Measurements from ENCODE around the gene TMCO6.

DNA sequence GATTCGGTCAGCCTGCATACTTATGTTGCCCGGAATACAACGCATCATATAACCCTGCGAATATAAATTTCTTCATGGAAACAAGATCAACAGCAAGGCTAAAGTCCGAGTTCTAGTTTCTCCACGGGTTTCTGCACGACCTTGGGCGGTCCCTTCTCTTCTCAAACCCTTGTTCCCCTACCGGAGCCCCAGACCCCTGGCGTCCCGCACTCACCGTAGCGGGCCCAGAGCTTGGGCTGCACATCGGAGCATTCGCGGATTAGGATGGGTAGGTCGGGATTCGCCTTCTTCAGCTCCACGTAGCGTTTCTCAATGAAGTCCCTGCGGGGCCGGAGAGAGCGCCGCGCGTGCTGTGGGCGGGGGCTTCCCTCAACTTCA lies 7.8 kb downstream of the TMCO6 start:
- TF ChIP-seq, protein P1, sequence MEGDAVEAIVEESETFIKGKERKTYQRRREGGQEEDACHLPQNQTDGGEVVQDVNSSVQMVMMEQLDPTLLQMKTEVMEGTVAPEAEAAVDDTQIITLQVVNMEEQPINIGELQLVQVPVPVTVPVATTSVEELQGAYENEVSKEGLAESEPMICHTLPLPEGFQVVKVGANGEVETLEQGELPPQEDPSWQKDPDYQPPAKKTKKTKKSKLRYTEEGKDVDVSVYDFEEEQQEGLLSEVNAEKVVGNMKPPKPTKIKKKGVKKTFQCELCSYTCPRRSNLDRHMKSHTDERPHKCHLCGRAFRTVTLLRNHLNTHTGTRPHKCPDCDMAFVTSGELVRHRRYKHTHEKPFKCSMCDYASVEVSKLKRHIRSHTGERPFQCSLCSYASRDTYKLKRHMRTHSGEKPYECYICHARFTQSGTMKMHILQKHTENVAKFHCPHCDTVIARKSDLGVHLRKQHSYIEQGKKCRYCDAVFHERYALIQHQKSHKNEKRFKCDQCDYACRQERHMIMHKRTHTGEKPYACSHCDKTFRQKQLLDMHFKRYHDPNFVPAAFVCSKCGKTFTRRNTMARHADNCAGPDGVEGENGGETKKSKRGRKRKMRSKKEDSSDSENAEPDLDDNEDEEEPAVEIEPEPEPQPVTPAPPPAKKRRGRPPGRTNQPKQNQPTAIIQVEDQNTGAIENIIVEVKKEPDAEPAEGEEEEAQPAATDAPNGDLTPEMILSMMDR (conservative IDR thresholded peaks at IDR 0.05; ENCODE audit: low read depth, low read length): no peak
- no peak for TF ChIP-seq EZH2 (IDR thresholded peaks at IDR 0.05; ENCODE audit: borderline replicate concordance, low read depth, low read length, poor library complexity, severe bottlenecking)

All from A673 (cell line).